Astrocyte (in vitro differentiated cells and primary cell): ENCODE results near the gene APP. TPM values are rescaled to one million over a fixed set of nuclear protein-coding genes. Genes with fewer than 3 reads are reported as not detected.

Source experiments
- DNase-seq: peaks from one replicate; pipeline ENCODE4 v3.0.0-alpha.2; 2010; ENCODE audit warnings: low read depth
- FAIRE-seq: peaks from 2 replicates; lab custom pipeline; 2011; peaks lifted over from hg19 to GRCh38; lab: Jason Lieb, UNC
- H2AFZ ChIP-seq: 2 replicates; pipeline ENCODE4 v1.6.0; 2012; ENCODE audit warnings: low read depth, low read length, inconsistent platforms
- H3K27ac ChIP-seq: 2 replicates; pipeline ENCODE4 v1.5.1; 2011; ENCODE audit warnings: low read depth, low read length, inconsistent platforms
- H3K27me3 ChIP-seq: 2 replicates; pipeline ENCODE4 v1.6.0; 2011; ENCODE audit warnings: low read length, inconsistent platforms; ENCODE audit not compliant: insufficient read depth
- H3K36me3 ChIP-seq: 2 replicates; pipeline ENCODE4 v1.5.1; 2011; ENCODE audit warnings: low read length, inconsistent platforms; ENCODE audit not compliant: insufficient read depth
- H3K4me1 ChIP-seq: 2 replicates; pipeline ENCODE4 v1.5.1; 2011; ENCODE audit warnings: low read length, inconsistent platforms; ENCODE audit not compliant: insufficient read depth
- H3K4me2 ChIP-seq: 2 replicates; pipeline ENCODE4 v1.6.0; 2012; ENCODE audit warnings: low read length, inconsistent platforms
- H3K4me3 ChIP-seq: 2 replicates; pipeline ENCODE4 v1.5.1; 2011; ENCODE audit warnings: low read depth, mild to moderate bottlenecking, low read length, inconsistent platforms; ENCODE audit not compliant: insufficient read depth
- H3K79me2 ChIP-seq: 2 replicates; pipeline ENCODE4 v1.6.0; 2012; ENCODE audit warnings: mild to moderate bottlenecking, low read length, inconsistent platforms; ENCODE audit not compliant: insufficient read depth
- H3K9ac ChIP-seq: 2 replicates; pipeline ENCODE4 v1.6.0; 2012; ENCODE audit warnings: mild to moderate bottlenecking, low read length, inconsistent platforms
- H3K9me3 ChIP-seq: 2 replicates; pipeline ENCODE4 v1.5.1; 2012; ENCODE audit warnings: low read depth, mild to moderate bottlenecking, low read length, inconsistent platforms; ENCODE audit not compliant: insufficient read depth
- H4K20me1 ChIP-seq: 2 replicates; pipeline ENCODE4 v1.6.0; 2012; ENCODE audit warnings: low read length, inconsistent platforms; ENCODE audit not compliant: insufficient read depth
- H3K27ac Mint-ChIP-seq: one replicate; pipeline ENCODE4 v1.8.0; 2021; ENCODE audit warnings: mild to moderate bottlenecking, mixed read lengths; ENCODE audit not compliant: unreplicated experiment
- H3K27me3 Mint-ChIP-seq: one replicate; pipeline ENCODE4 v1.8.0; 2021; ENCODE audit warnings: low read depth, mixed read lengths; ENCODE audit not compliant: unreplicated experiment
- H3K36me3 Mint-ChIP-seq: one replicate; pipeline ENCODE4 v1.8.0; 2021; ENCODE audit warnings: low read depth, mixed read lengths; ENCODE audit not compliant: unreplicated experiment
- H3K4me1 Mint-ChIP-seq: one replicate; pipeline ENCODE4 v1.8.0; 2021; ENCODE audit warnings: low read depth, mixed read lengths; ENCODE audit not compliant: unreplicated experiment
- H3K4me3 Mint-ChIP-seq: one replicate; pipeline ENCODE4 v1.8.0; 2021; ENCODE audit warnings: mild to moderate bottlenecking, moderate library complexity, mixed read lengths; ENCODE audit not compliant: unreplicated experiment
- H3K9me3 Mint-ChIP-seq: one replicate; pipeline ENCODE4 v1.8.0; 2021; ENCODE audit warnings: mild to moderate bottlenecking, mixed read lengths; ENCODE audit not compliant: unreplicated experiment
- EZH2 ChIP-seq: IDR thresholded peaks from 2 replicates; pipeline ENCODE4 v1.6.1; 2012; ENCODE audit warnings: mild to moderate bottlenecking, low read length, inconsistent platforms; ENCODE audit not compliant: insufficient read depth
- total RNA-seq: library from RNA; stranded (reverse); gene quantifications from 2 replicates; pipeline ENCODE4 v1.2.1, GENCODE V29; 2021
- TF ChIP-seq, protein P1 (sequence below): IDR thresholded peaks from 2 replicates; pipeline ENCODE4 v1.5.1; 2011; ENCODE audit warnings: low read depth, mild to moderate bottlenecking, inconsistent platforms, low read length, moderate library complexity; ENCODE audit not compliant: insufficient read depth

APP gene
- total RNA-seq, 1 donor from 2014 or later: 823 TPM

- Histone ChIP-seq H4K20me1 (no peaks in the 10 kb centered on the region), H3K4me1 (no peaks in the 10 kb centered on the region), H3K36me3 (no peaks in the 10 kb centered on the region), H2AFZ (no peak overlapping the region), H3K4me3 (no peak overlapping the region), H3K27ac (no peak overlapping the region), H3K9me3 (peaks cover 4% of the 10 kb centered on the region), H3K4me2 (no peak overlapping the region), H3K27me3 (no peaks in the 10 kb centered on the region), H3K9ac (no peak overlapping the region), H3K79me2 (no peaks in the 10 kb centered on the region)
- H3K27me3 Mint-ChIP-seq: no peaks in the 10 kb centered on the region
- H3K36me3 Mint-ChIP-seq: peaks cover 17% of the 10 kb centered on the region
- FAIRE-seq (no peak), DNase-seq (no peak)
- H3K27ac Mint-ChIP-seq: no peak overlapping the region
- H3K9me3 Mint-ChIP-seq: peaks cover 12% of the 10 kb centered on the region
- TF ChIP-seq, protein P1, sequence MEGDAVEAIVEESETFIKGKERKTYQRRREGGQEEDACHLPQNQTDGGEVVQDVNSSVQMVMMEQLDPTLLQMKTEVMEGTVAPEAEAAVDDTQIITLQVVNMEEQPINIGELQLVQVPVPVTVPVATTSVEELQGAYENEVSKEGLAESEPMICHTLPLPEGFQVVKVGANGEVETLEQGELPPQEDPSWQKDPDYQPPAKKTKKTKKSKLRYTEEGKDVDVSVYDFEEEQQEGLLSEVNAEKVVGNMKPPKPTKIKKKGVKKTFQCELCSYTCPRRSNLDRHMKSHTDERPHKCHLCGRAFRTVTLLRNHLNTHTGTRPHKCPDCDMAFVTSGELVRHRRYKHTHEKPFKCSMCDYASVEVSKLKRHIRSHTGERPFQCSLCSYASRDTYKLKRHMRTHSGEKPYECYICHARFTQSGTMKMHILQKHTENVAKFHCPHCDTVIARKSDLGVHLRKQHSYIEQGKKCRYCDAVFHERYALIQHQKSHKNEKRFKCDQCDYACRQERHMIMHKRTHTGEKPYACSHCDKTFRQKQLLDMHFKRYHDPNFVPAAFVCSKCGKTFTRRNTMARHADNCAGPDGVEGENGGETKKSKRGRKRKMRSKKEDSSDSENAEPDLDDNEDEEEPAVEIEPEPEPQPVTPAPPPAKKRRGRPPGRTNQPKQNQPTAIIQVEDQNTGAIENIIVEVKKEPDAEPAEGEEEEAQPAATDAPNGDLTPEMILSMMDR: no peak
- no peak for TF ChIP-seq EZH2
- H3K4me3 Mint-ChIP-seq: no peak overlapping the region
- H3K4me1 Mint-ChIP-seq: no peaks in the 10 kb centered on the region
Observed at GRCh38 chr21:25944672-25945213, 225.8 kb downstream of the APP start.

DNA sequence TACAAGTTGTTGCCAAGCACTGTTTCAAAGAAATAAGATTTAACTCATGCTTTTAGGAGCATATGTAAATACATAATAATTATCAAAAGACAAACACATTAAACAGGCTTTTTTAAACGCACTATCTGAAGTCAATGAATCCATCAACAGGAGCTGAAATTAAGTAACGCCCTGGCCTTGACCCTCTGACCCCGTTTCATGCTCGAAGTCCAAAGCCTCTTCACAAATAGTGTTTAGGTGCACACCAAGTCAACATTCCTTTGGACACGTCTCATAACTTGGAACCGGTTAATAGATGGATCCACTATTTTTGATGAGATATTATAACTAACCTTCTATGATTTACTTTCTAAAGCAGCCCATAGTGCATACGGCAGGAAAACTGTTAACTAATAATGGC is 226.5 kb downstream of the APP start:
- H3K27ac Mint-ChIP-seq: no peak overlapping the region
- Histone ChIP-seq H3K4me2 (no peak overlapping the region), H4K20me1 (no peaks in the 10 kb centered on the region), H3K9me3 (peaks cover 4% of the 10 kb centered on the region), H2AFZ (no peak overlapping the region), H3K79me2 (no peaks in the 10 kb centered on the region), H3K27me3 (no peaks in the 10 kb centered on the region), H3K4me3 (no peak overlapping the region), H3K4me1 (no peaks in the 10 kb centered on the region), H3K27ac (no peak overlapping the region), H3K36me3 (no peaks in the 10 kb centered on the region), H3K9ac (no peak overlapping the region)
- no peaks in the 10 kb centered on the region for H3K27me3 Mint-ChIP-seq
- peaks cover 12% of the 10 kb centered on the region for H3K9me3 Mint-ChIP-seq
- H3K4me3 Mint-ChIP-seq: no peak overlapping the region
- peaks cover 17% of the 10 kb centered on the region for H3K36me3 Mint-ChIP-seq
- FAIRE-seq (no peak), DNase-seq (no peak)
- no peaks in the 10 kb centered on the region for H3K4me1 Mint-ChIP-seq
- TF ChIP-seq, protein P1: no peak
- no peak for TF ChIP-seq EZH2

GRCh38 chr21:25942135-25942534 is 228.4 kb downstream of the APP start:
- H3K4me1 Mint-ChIP-seq: no peaks in the 10 kb centered on the region
- no peaks in the 10 kb centered on the region for H3K27me3 ChIP-seq
- no peak overlapping the region for H2AFZ ChIP-seq
- H4K20me1 ChIP-seq: no peaks in the 10 kb centered on the region
- H3K36me3 ChIP-seq: no peaks in the 10 kb centered on the region
- H3K4me3 Mint-ChIP-seq: no peak overlapping the region
- H3K4me2 ChIP-seq: no peak overlapping the region
- no peak for DNase-seq
- peaks cover 5% of the 10 kb centered on the region for H3K4me1 ChIP-seq
- no peak for FAIRE-seq
- H3K9me3 Mint-ChIP-seq: peaks cover 12% of the 10 kb centered on the region
- H3K36me3 Mint-ChIP-seq: peaks cover 17% of the 10 kb centered on the region
- TF ChIP-seq, protein P1: no peak
- H3K4me3 ChIP-seq: no peak overlapping the region
- H3K27me3 Mint-ChIP-seq: no peaks in the 10 kb centered on the region
- H3K79me2 ChIP-seq: no peaks in the 10 kb centered on the region
- H3K9ac ChIP-seq: no peak overlapping the region
- no peak overlapping the region for H3K27ac Mint-ChIP-seq
- H3K9me3 ChIP-seq: peaks cover 4% of the 10 kb centered on the region
- H3K27ac ChIP-seq: no peak overlapping the region
